Islet of Langerhans (tissue), 1 donor: ENCODE data around the gene NXN.
"Not testable (repeated sequence)": the region's sequence is repeated elsewhere in the genome, so short reads cannot be mapped to it uniquely, and the experiment has no call there.

ENCODE experiments used
- FAIRE-seq: peaks from one replicate; lab custom pipeline; 2011; peaks lifted over from hg19 to GRCh38; lab: Jason Lieb, UNC

The NXN gene

DNA sequence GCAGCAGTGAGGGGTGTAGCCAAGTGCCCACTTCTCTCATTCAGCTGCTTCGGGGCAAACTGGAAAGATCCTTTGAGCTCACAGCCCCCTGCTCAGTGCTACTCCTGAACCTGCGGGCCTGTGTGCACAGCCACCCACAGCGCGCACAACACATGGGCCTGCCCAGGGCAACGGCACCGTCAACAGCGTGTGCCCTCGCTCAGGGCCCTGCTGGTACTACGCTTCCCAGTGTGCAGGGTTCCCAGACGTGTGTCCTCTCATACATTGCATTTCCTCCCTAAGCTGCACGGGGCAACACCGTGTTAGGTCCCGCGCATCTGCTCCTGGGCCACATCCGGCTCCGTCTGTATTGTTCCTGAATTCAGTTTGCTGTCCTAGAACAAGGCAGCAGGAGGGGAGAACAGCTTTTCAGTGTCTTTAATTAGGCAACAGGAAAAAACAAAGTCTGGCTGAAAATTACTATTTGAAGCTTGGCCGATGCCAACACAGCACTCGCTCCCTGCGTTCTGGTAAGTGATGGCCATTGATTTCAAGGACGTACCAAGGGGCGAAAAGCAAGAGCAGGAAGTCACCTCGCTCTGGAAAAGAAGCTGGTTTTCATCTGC is 182.2 kb downstream of the NXN start:
- no peak for FAIRE-seq

- no peak for FAIRE-seq
Measured at GRCh38 chr17:796609-797008, 183.0 kb downstream of the NXN start.

DNA sequence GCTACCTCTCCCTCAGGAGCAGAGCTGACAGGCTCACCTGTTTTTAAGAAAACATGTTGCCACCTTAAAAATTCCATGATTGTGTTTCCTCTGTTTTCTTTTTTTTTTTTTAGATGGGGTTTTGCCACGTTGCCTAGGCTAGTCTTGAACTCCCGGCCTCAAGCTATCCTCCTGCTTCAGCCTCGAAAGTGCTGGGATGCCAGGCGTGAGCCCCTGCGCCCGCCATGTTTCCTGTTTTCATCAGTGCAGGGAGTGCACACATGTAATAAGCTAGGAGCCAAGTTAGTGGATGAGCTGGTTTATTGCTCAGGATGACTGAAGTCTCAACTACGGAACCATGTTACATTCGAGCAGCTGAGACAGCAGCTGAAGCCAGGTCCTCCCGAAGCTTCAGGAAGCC is 183.9 kb downstream of the NXN start:
- FAIRE-seq, result no peak

DNA sequence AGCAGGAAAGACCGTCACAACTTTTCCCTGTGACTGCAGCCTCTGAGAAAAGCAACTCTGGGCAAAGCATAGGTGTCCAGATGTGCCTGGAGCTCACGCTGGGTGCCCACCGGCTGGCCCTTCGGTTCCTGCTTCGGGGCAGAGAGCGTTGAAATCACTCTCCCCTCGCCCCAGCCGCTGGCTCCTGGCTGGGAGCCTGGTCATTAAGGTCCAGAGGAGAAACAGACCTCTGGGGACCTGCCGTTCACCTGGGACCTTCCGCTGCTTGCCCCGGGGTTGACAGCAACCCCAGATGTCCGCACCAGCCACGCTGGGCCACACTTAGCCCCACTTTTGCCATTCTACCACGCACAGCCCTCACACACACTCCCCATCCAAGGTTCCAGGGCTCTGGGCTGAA is 184.3 kb downstream of the NXN start:
- no peak for FAIRE-seq

GRCh38 chr17:794876-795275 is 184.7 kb downstream of the NXN start:
- peak; percentile 56 for FAIRE-seq

- FAIRE-seq, result no peak
Measured at GRCh38 chr17:792277-792676, 187.3 kb downstream of the NXN start.

GRCh38 chr17:791829-792228 is 187.7 kb downstream of the NXN start:
- FAIRE-seq, result no peak

- not testable (repeated sequence) for FAIRE-seq
Measured at GRCh38 chr17:790874-791247, 188.7 kb downstream of the NXN start.

DNA sequence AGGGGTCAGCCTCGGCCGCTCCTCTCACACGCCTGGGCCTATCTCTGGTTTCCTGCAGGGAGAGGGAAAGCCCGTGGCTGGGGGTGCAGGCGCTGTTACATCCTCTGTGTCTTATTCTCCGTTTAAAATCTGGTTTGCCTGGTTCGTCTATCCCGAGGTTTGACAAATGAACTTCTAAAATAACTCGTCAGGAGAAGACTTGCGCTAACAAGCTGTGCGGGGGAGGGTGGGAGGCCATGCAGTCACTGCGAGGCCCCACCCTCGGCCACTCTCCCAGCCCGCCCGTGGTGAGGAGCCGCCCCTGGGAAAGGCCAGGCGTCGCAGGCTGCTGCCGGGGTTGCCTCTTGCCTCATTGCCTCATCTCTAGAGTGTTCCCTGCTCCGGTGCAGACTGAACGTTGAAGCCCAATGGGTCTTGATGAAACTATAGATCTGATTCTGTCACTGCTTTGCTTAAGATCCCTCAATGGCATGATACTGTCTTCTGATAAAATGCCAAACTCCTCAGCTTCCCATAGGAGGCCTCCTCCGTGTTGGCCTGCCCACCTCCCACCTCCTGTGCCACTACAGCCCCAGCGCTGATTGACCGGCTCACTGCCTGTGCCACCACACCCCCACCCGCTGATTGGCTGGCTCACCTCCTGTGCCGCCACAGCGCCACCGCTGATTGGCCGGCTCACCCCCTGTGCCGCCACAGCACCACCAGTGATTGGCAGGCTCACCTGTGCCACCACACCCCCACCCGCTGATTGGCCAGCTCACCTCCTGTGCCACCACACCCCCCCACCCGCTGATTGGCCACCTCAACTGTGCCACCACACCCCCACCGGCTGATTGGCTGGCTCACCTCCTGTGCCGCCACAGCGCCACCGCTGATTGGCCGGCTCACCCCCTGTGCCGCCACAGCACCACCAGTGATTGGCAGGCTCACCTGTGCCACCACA is 189.4 kb downstream of the NXN start:
- FAIRE-seq, result not testable (repeated sequence)

GRCh38 chr17:789160-789840 is 190.3 kb downstream of the NXN start:
- no peak for FAIRE-seq

GRCh38 chr17:788551-788950 is 191.0 kb downstream of the NXN start:
- no peak for FAIRE-seq

- FAIRE-seq, result no peak
Measured at GRCh38 chr17:787641-788221, 191.8 kb downstream of the NXN start.

DNA sequence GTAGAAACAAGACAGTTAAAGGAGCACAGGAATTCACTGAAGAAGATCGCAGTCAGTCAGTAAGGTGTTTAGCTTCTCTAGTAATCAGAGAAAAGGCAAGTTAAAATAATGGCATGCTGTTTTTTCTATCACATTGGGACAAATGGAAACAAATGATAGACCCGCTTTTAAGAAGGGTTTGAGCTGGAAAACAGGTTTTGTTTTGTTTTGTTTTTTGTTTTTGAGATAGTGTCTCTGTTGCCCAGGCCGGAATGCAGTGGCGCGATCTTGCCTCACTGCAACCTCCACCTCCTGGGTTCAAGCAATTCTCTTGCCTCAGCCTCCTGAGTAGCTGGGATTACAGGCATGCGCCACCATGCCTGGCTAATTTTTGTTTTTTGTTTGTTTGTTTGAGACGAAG is 193.7 kb downstream of the NXN start:
- FAIRE-seq, result not testable (repeated sequence)

- no peak for FAIRE-seq
Measured at GRCh38 chr17:784143-784542, 195.4 kb downstream of the NXN start.

GRCh38 chr17:781805-782731 is 197.5 kb downstream of the NXN start, which contains the start of the genes GLOD4 and MRM3:
Gene GLOD4, minus strand, starts transcription at chr17:782280. Its CDS starts 25 bp downstream, at chr17:782255.
Gene MRM3, plus strand, starts transcription at chr17:782353. Its CDS starts 26 bp downstream, at chr17:782379.
- FAIRE-seq, result no peak

DNA sequence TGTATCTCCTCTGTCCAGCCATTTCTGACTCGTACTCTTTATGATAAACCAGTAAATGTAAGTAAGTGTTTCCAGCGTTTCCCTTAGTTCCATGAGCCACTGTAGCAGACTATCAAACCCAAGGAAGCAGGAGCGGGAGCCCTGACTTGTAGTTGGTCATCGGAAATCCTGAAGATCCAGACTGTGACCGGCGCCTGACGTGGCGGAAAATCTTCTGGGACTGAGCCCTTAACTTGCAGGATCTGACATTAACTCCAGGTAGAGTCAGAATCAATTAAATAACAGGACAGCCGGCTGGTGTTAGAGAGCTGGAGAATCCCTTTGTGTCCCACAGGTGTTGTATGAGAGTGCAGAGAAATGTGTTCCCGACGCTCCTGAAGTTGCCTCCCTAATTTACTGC is 201.5 kb downstream of the NXN start:
- no peak for FAIRE-seq

- FAIRE-seq, result no peak
Measured at GRCh38 chr17:774313-774584, 205.3 kb downstream of the NXN start.

DNA sequence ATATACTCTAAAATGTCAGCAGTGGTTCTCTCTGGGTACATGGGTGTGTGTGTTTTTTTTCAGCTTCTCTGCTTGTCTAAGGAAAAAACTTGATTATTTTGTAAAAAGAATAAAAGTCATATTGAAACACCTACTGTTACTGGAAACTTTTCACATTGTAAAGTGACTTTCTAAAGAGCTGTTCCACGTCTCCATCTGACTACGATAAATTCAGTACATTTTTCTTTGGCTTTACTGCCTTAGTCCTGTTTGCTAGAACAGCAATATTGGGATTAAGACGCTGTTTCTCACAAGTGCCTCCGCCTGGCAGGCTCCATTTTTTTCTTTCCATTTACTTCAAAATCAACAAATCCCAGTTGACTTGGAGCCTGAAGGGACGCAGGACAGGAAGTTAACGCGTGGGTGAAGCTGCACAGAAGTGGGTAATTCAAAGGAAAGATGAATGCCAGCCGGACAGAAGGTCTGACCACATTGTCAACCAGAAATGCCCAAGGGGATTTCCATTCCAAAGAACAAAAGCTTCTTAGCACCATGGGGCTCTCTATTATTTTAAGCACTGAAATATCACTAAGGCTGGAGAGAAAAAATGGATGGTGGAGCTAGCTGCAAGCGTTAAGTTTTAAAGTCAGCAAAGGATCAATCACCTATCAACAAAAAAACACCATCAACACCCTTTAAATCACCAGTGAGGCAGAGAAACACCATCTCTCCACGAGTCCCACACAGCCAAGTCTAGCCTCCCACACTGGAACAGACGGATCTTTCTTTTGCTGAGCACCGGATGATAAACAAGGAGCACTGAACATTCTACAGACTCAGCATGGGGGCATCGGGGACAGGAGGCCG is 205.9 kb downstream of the NXN start:
- no peak for FAIRE-seq

DNA sequence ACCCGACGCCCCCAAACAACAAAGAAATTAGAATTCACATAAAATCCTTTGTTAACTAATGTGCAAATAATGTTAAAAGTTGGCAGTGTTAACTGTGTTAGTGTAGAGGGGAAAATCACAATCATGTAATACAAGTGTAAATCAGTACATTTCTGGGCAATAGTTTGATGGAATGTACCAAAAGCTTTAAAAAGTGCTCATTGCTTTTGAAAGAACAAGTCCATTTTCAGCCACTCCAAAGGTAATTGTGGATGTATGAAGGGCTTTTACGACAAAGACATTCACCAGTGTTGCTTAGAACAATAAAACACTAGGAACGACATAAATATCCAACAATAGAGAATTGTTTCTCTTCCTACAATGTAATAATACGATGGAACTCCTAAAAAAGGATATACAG is 206.6 kb downstream of the NXN start:
- FAIRE-seq, result no peak

DNA sequence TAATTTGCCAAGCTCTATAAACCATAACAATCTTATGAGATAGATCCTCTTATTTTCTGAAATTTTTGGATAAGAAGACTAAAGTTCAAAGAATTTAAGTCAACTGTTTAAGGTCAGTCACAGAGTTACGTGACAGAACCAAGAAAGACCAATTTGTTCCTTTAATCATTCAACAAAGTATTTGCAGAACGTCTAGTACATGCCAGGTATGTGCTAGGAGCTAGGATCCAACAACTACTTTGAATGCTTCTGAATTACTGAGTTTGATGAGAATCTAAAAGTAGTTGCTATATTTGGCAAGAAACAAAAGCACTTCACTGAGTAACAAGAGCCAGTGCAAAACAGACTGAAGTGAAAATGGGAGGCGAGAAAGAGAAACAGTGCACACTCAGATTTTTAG is 212.5 kb downstream of the NXN start:
- no peak for FAIRE-seq

- no peak for FAIRE-seq
Measured at GRCh38 chr17:760371-760770, 219.2 kb downstream of the NXN start.
